GM21447 (cell line): ENCODE results near the gene C6orf120.
"Not testable (repeated sequence)": the region's sequence is repeated elsewhere in the genome, so short reads cannot be mapped to it uniquely, and the experiment has no call there.

ENCODE experiments used
- ATAC-seq: cut with Tn5 transposase; IDR thresholded peaks from one replicate; pipeline ENCODE4 v1.9.1; 2021; ENCODE audit not compliant: unreplicated experiment

C6orf120 gene

GRCh38 chr6:169678342-169678741 lies 23.6 kb upstream of the C6orf120 start:
- no peak for ATAC-seq

- ATAC-seq = no peak
Observed at GRCh38 chr6:169684056-169684455, 17.9 kb upstream of the C6orf120 start.

GRCh38 chr6:169685860-169686259 lies 16.1 kb upstream of the C6orf120 start:
- no peak for ATAC-seq

GRCh38 chr6:169689287-169689686 lies 12.6 kb upstream of the C6orf120 start:
- no peak for ATAC-seq

GRCh38 chr6:169691260-169691659 lies 10.7 kb upstream of the C6orf120 start:
- no peak for ATAC-seq

GRCh38 chr6:169692516-169692915 lies 9.4 kb upstream of the C6orf120 start:
- no peak for ATAC-seq

GRCh38 chr6:169695131-169695530 lies 6.8 kb upstream of the C6orf120 start:
- no peak for ATAC-seq

GRCh38 chr6:169697115-169697514 lies 4.8 kb upstream of the C6orf120 start:
- ATAC-seq = not testable (repeated sequence)

- ATAC-seq = no peak
Observed at GRCh38 chr6:169700296-169700695, 1.6 kb upstream of the C6orf120 start.

GRCh38 chr6:169701311-169701953 lies 494 bp upstream of the C6orf120 start:
- ATAC-seq = peak; percentile 21

- peak; percentile 5 for ATAC-seq
Observed at GRCh38 chr6:169702840-169703246, 917 bp downstream of the C6orf120 start.

GRCh38 chr6:169707772-169708171 lies 5.8 kb downstream of the C6orf120 start:
- ATAC-seq = no peak

GRCh38 chr6:169709293-169709692 lies 7.4 kb downstream of the C6orf120 start:
- no peak for ATAC-seq

GRCh38 chr6:169710009-169710408 lies 8.1 kb downstream of the C6orf120 start:
- ATAC-seq = no peak

GRCh38 chr6:169714178-169714577 lies 12.3 kb downstream of the C6orf120 start:
- ATAC-seq = no peak

- no peak for ATAC-seq
Observed at GRCh38 chr6:169714595-169714994, 12.7 kb downstream of the C6orf120 start.

GRCh38 chr6:169719117-169719516 lies 17.2 kb downstream of the C6orf120 start:
- no peak for ATAC-seq

GRCh38 chr6:169720207-169720855 lies 18.4 kb downstream of the C6orf120 start:
- ATAC-seq = no peak

- ATAC-seq = peak; percentile 41
Observed at GRCh38 chr6:169722362-169723199, 20.7 kb downstream of the C6orf120 start.

GRCh38 chr6:169723200-169723909 lies 21.4 kb downstream of the C6orf120 start:
- peak; percentile 28 for ATAC-seq

- ATAC-seq = peak; percentile 31
Observed at GRCh38 chr6:169723991-169724493, 22.1 kb downstream of the C6orf120 start.
